HEK293T (cell line): Measurements from ENCODE around the gene HS6ST1.

ENCODE experiments used
- BHLHE40 ChIP-seq: fragments of 450-650 bp; IDR thresholded peaks from 2 replicates; pipeline ENCODE4 v1.6.1; 2016; ENCODE audit warnings: mild to moderate bottlenecking, moderate library complexity, borderline replicate concordance
- FOXA1 ChIP-seq: fragments of 450-650 bp; IDR thresholded peaks from 2 replicates; pipeline ENCODE4 v1.6.1; 2016; ENCODE audit warnings: mild to moderate bottlenecking
- FOXM1 ChIP-seq: fragments of 450-650 bp; IDR thresholded peaks from 2 replicates; pipeline ENCODE4 v1.6.1; 2017; ENCODE audit warnings: mild to moderate bottlenecking, borderline replicate concordance
- HDGF ChIP-seq: fragments of 450-650 bp; IDR thresholded peaks from 2 replicates; pipeline ENCODE4 v1.6.1; 2017; ENCODE audit warnings: antibody characterized with exemption, borderline replicate concordance
- NFRKB ChIP-seq: fragments of 450-650 bp; IDR thresholded peaks from 2 replicates; pipeline ENCODE4 v1.6.1; 2016; ENCODE audit warnings: mild to moderate bottlenecking, moderate library complexity
- PKNOX1 ChIP-seq: fragments of 450-650 bp; IDR thresholded peaks from 2 replicates; pipeline ENCODE4 v1.6.1; 2016
- SP1 ChIP-seq: fragments of 450-650 bp; IDR thresholded peaks from 2 replicates; pipeline ENCODE4 v1.6.1; 2017
- SUZ12 ChIP-seq: fragments of 450-650 bp; IDR thresholded peaks from 2 replicates; pipeline ENCODE4 v1.6.1; 2016; ENCODE audit warnings: mild to moderate bottlenecking

- no peak for TF ChIP-seq FOXM1
- no peak for TF ChIP-seq BHLHE40
- TF ChIP-seq PKNOX1, result no peak
- TF ChIP-seq SUZ12, result no peak
- no peak for TF ChIP-seq HDGF
- no peak for TF ChIP-seq SP1
- TF ChIP-seq FOXA1, result no peak
- TF ChIP-seq NFRKB, result no peak
These were observed 90.8 kb downstream of the HS6ST1 start for GRCh38 chr2:128227862-128228261.
